ENCODE measurements around the gene CSAG2.
"Not testable (repeated sequence)": the region's sequence is repeated elsewhere in the genome, so short reads cannot be mapped to it uniquely, and the experiment has no call there.

GRCh38 chrX:152706500-152706899 lies 2.6 kb downstream of the CSAG2 start:
- not testable (repeated sequence) for TF ChIP-seq EZH2 (IDR thresholded peaks at IDR 0.05; ENCODE audit: low read depth, unreplicated experiment); CREB1 (CRISPR knock-in tag; IDR thresholded peaks at IDR 0.05; ENCODE audit: low read depth); CTCF (conservative IDR thresholded peaks at IDR 0.05; ENCODE audit: low read depth in 2 of 2); STAT1 (IDR thresholded peaks at IDR 0.05; ENCODE audit: unreplicated experiment); REST (IDR thresholded peaks at IDR 0.05; ENCODE audit: unreplicated experiment); ZNF114 (CRISPR knock-in tag; IDR thresholded peaks at IDR 0.05); POLR2AphosphoS5 (IDR thresholded peaks at IDR 0.05; ENCODE audit: low read depth); JUNB (IDR thresholded peaks at IDR 0.05; ENCODE audit: unreplicated experiment); EZH2phosphoT487 (IDR thresholded peaks at IDR 0.05; ENCODE audit: unreplicated experiment); NANOG (IDR thresholded peaks at IDR 0.05; ENCODE audit: borderline replicate concordance)
